Vagina (tissue), 2 donors: ENCODE results near the gene TBC1D21. TPM values are rescaled to one million over a fixed set of nuclear protein-coding genes. Genes with fewer than 3 reads are reported as not detected.

ENCODE experiments used
- DNase-seq, 2 donors: peaks; one replicate each; pipeline ENCODE4 v3.0.0-alpha.2; 2017; ENCODE audit errors: extremely low spot score in 2 of 2
- H3K27ac ChIP-seq: fragments of 200-600 bp; sonication (generic); one replicate; pipeline ENCODE4 v1.5.1; 2019
- H3K27me3 ChIP-seq: fragments of 200-600 bp; sonication (generic); one replicate; pipeline ENCODE4 v1.5.1; 2019
- H3K36me3 ChIP-seq, 2 donors: fragments of 200-600 bp; sonication (generic); one replicate each; pipeline ENCODE4 v1.5.1; 2017 to 2019
- H3K4me1 ChIP-seq: fragments of 200-600 bp; sonication (generic); one replicate; pipeline ENCODE4 v1.5.1; 2019
- H3K4me3 ChIP-seq, 2 donors: fragments of 200-600 bp; sonication (generic); 1 replicate in 1 of 2; 2 replicates in 1 of 2; pipeline ENCODE4 v1.5.1; 2016 to 2019
- H3K9me3 ChIP-seq: fragments of 200-600 bp; sonication (generic); one replicate; pipeline ENCODE4 v1.5.1; 2019
- CTCF ChIP-seq, 3 experiments: fragments of 450-650 bp in 2 of 3; fragments of 200-600 bp in 1 of 3; sonication (generic) in 1 of 3; IDR thresholded peaks; one replicate each; pipeline ENCODE4 v1.5.1; 2017 to 2019; ENCODE audit warnings: antibody characterized with exemption in 3 of 3, mild to moderate bottlenecking in 2 of 3, moderate library complexity in 2 of 3
- POLR2A ChIP-seq, 2 donors: fragments of 450-650 bp; IDR thresholded peaks; one replicate each; pipeline ENCODE4 v1.6.1; 2017; ENCODE audit warnings: antibody characterized with exemption in 2 of 2, mild to moderate bottlenecking in 2 of 2, moderate library complexity in 2 of 2
- POLR2AphosphoS5 ChIP-seq, 2 donors: sonication (generic); formaldehyde crosslinking; IDR thresholded peaks; one replicate each; pipeline ENCODE4 v1.9.0; 2017; ENCODE audit warnings: antibody characterized with exemption in 2 of 2, mild to moderate bottlenecking in 2 of 2, low read depth in 1 of 2; ENCODE audit not compliant: insufficient read depth in 1 of 2
- intact Hi-C: fragments of 100-400 bp; cut with DNase I; formaldehyde crosslinking; loops from one replicate; pipeline ENCODE4 v1.15.1; 2023
- total RNA-seq: library from RNA; depleted of rRNA; stranded (reverse); fragments of >200 nt; gene quantifications from one replicate; pipeline ENCODE4 v1.2.3, GENCODE V29; 2016

Gene TBC1D21
- not detected for total RNA-seq

- DNase-seq, result no peak
- H3K4me3 ChIP-seq, result no peak within 1 kb of the TSS
- no peaks in the 10 kb centered on the region for H3K36me3 ChIP-seq
- no peak for TF ChIP-seq POLR2AphosphoS5 (IDR thresholded peaks at IDR 0.05; ENCODE audit: insufficient read depth in 1 of 2, low read depth in 1 of 2)
- TF ChIP-seq CTCF (IDR thresholded peaks at IDR 0.05), result no peak
- TF ChIP-seq POLR2A (IDR thresholded peaks at IDR 0.05), result no peak
- H3K27ac ChIP-seq, result no peak within 1 kb of the TSS
- H3K4me1 ChIP-seq, result no peaks in the 10 kb centered on the region
- intact Hi-C loops, result no loop called here
- H3K27me3 ChIP-seq, result no peaks in the 10 kb centered on the region
- no peaks in the 10 kb centered on the region for H3K9me3 ChIP-seq
These were observed at the start of gene TBC1D21 for GRCh38 chr15:73873456-73873855. Gene TBC1D21, plus strand, starts transcription at chr15:73873564. Its CDS starts 146 bp downstream, at chr15:73873710.

- H3K4me1 ChIP-seq, result no peaks in the 10 kb centered on the region
- H3K36me3 ChIP-seq, result no peaks in the 10 kb centered on the region
- intact Hi-C loops, result no loop called here
- no peaks in the 10 kb centered on the region for H3K27me3 ChIP-seq
- H3K4me3 ChIP-seq, result no peak overlapping the region
- DNase-seq, result no peak
- no peak for TF ChIP-seq POLR2AphosphoS5 (IDR thresholded peaks at IDR 0.05; ENCODE audit: insufficient read depth in 1 of 2, low read depth in 1 of 2)
- TF ChIP-seq CTCF (IDR thresholded peaks at IDR 0.05), result no peak
- no peak for TF ChIP-seq POLR2A (IDR thresholded peaks at IDR 0.05)
- H3K27ac ChIP-seq, result no peak overlapping the region
- H3K9me3 ChIP-seq, result no peaks in the 10 kb centered on the region
These were observed 46.6 kb upstream of the TBC1D21 start for GRCh38 chr15:73826711-73827251.

GRCh38 chr15:73829523-73829922 is 43.8 kb upstream of the TBC1D21 start:
- no peaks in the 10 kb centered on the region for H3K27me3 ChIP-seq
- no peak for DNase-seq
- no peaks in the 10 kb centered on the region for H3K9me3 ChIP-seq
- TF ChIP-seq POLR2AphosphoS5 (IDR thresholded peaks at IDR 0.05; ENCODE audit: insufficient read depth in 1 of 2, low read depth in 1 of 2), result no peak
- no peak for TF ChIP-seq CTCF (IDR thresholded peaks at IDR 0.05)
- TF ChIP-seq POLR2A (IDR thresholded peaks at IDR 0.05), result no peak
- no peaks in the 10 kb centered on the region for H3K4me1 ChIP-seq
- intact Hi-C loops, result no loop called here
- H3K36me3 ChIP-seq, result no peaks in the 10 kb centered on the region
- no peak overlapping the region for H3K4me3 ChIP-seq
- H3K27ac ChIP-seq, result no peak overlapping the region

- Histone ChIP-seq H3K27ac (no peak overlapping the region), H3K9me3 (no peaks in the 10 kb centered on the region), H3K36me3 (no peaks in the 10 kb centered on the region), H3K4me1 (no peaks in the 10 kb centered on the region), H3K27me3 (no peaks in the 10 kb centered on the region), H3K4me3 (no peak overlapping the region)
- no peak for DNase-seq
- intact Hi-C loops, result no loop called here
- TF ChIP-seq POLR2AphosphoS5 (IDR thresholded peaks at IDR 0.05; ENCODE audit: insufficient read depth in 1 of 2, low read depth in 1 of 2) (no peak), CTCF (IDR thresholded peaks at IDR 0.05) (no peak), POLR2A (IDR thresholded peaks at IDR 0.05) (no peak)
These were observed 40.7 kb upstream of the TBC1D21 start for GRCh38 chr15:73832657-73833056.

- DNase-seq, result no peak
- H3K9me3 ChIP-seq, result no peaks in the 10 kb centered on the region
- H3K27me3 ChIP-seq, result no peaks in the 10 kb centered on the region
- no peaks in the 10 kb centered on the region for H3K36me3 ChIP-seq
- no peaks in the 10 kb centered on the region for H3K4me1 ChIP-seq
- no peak overlapping the region for H3K27ac ChIP-seq
- TF ChIP-seq CTCF (IDR thresholded peaks at IDR 0.05), result no peak
- no peak for TF ChIP-seq POLR2A (IDR thresholded peaks at IDR 0.05)
- TF ChIP-seq POLR2AphosphoS5 (IDR thresholded peaks at IDR 0.05; ENCODE audit: insufficient read depth in 1 of 2, low read depth in 1 of 2), result no peak
- no peak overlapping the region for H3K4me3 ChIP-seq
- intact Hi-C loops, result no loop called here
These were observed 36.5 kb upstream of the TBC1D21 start for GRCh38 chr15:73836845-73837244.
